Erythroblast (primary cell): ENCODE results near the gene MAPT.

Experiments
- GATA1 ChIP-seq: IDR thresholded peaks from 2 replicates; pipeline ENCODE4 v1.6.1; 2011; ENCODE audit warnings: low read depth, mild to moderate bottlenecking, control low read depth, low read length, moderate library complexity
- POLR2A ChIP-seq: IDR thresholded peaks from 2 replicates; pipeline ENCODE4 v1.6.1; 2011; ENCODE audit warnings: mild to moderate bottlenecking, low read length

DNA sequence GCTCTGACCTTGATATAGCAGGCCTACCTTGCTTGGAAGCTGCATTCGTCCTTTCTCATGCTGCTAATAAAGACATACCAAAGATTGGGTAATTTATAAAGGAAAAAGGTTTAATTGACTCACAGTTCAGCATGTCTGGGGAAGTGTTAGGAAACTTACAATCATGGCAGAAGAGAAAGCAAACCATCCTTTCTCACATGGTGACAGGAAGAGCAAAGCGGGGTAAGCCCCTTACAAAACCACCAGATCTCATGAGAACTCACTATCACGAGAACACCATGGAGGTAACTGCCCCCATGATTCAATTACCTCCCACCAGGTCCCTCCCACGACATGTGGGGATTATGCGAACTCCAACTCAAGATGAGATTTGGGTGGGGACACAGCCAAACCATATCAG, 6.0 kb upstream of the MAPT start:
- TF ChIP-seq POLR2A: no peak
- TF ChIP-seq GATA1: no peak
